NT2/D1 (cell line): Measurements from ENCODE around the gene SLC24A4.

ENCODE experiments used
- DNase-seq: peaks from one replicate; pipeline ENCODE4 v3.0.0-alpha.2; 2011; ENCODE audit warnings: low read depth, low spot score
- H3K27me3 ChIP-seq: 2 replicates; pipeline ENCODE4 v1.6.0; 2011; ENCODE audit warnings: mild to moderate bottlenecking; ENCODE audit not compliant: insufficient read length, insufficient read depth
- H3K36me3 ChIP-seq: 2 replicates; pipeline ENCODE4 v1.6.1; 2011; ENCODE audit warnings: mild to moderate bottlenecking, low read length, mixed read lengths; ENCODE audit not compliant: insufficient read depth, insufficient read length
- H3K4me1 ChIP-seq: 2 replicates; pipeline ENCODE4 v1.5.1; 2011; ENCODE audit not compliant: insufficient read depth, insufficient read length
- H3K4me3 ChIP-seq: 2 replicates; pipeline ENCODE4 v1.5.1; 2011; ENCODE audit warnings: low read depth; ENCODE audit not compliant: insufficient read length
- H3K9ac ChIP-seq: 2 replicates; pipeline ENCODE4 v1.6.0; 2011; ENCODE audit warnings: low read depth; ENCODE audit not compliant: insufficient read length
- H3K9me3 ChIP-seq: 2 replicates; pipeline ENCODE4 v1.5.1; 2011; ENCODE audit warnings: mild to moderate bottlenecking, low read length; ENCODE audit not compliant: insufficient read depth
- SUZ12 ChIP-seq: IDR thresholded peaks from 2 replicates; pipeline ENCODE4 v1.6.1; 2011; ENCODE audit not compliant: insufficient read length, insufficient read depth; ENCODE audit errors: extremely low read depth
- YY1 ChIP-seq: IDR thresholded peaks from 2 replicates; pipeline ENCODE4 v1.6.1; 2011; ENCODE audit not compliant: insufficient read length, insufficient read depth
- ZNF274 ChIP-seq: IDR thresholded peaks from 2 replicates; pipeline ENCODE4 v1.6.1; 2011; ENCODE audit warnings: mild to moderate bottlenecking, low read depth, low read length

The SLC24A4 gene

DNA sequence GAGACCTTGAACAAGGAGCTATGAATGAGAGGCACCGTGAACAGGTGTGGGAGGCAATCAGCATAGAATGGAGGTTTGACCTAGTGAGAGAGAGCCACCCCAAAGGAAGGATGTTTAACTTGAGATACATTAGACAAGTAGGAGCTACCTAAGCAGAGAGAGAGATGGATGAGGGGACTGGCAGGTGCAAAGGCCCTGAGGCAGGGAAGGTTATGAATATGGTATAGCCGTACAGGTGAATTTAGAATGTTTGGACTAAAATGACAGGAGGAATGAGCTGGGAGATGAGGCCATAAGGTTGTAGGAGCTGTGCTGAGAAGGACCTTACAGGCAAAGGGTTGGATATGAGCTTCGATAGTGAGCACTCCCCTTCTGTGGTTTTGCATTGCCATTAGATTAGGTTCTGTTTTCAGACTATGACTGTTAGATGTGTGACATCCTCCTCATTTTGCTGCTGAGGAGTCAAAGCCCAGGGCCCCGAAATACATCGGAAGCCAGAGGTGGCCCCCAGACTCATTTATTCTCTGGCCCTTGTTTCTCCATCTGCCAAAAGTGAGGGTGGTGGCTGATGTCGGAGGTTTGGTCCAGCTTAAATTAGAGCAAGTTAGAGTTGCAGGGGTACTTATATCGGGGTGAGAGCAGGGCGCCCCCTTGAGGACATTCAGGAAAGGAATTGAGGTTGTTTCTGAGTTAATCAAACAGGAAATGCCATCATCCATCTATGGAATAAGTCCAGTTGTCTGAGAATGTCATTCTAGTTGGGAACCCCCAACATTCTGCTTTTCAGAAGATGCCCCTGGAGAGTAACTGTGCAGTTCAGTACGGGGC, 29.4 kb downstream of the SLC24A4 start:
- H3K4me1 ChIP-seq, result no peaks in the 10 kb centered on the region
- no peak overlapping the region for H3K4me3 ChIP-seq
- H3K36me3 ChIP-seq, result no peaks in the 10 kb centered on the region
- H3K9me3 ChIP-seq, result no peaks in the 10 kb centered on the region
- no peak for TF ChIP-seq SUZ12
- DNase-seq, result peak; percentile 13
- H3K27me3 ChIP-seq, result no peaks in the 10 kb centered on the region
- no peak overlapping the region for H3K9ac ChIP-seq

DNA sequence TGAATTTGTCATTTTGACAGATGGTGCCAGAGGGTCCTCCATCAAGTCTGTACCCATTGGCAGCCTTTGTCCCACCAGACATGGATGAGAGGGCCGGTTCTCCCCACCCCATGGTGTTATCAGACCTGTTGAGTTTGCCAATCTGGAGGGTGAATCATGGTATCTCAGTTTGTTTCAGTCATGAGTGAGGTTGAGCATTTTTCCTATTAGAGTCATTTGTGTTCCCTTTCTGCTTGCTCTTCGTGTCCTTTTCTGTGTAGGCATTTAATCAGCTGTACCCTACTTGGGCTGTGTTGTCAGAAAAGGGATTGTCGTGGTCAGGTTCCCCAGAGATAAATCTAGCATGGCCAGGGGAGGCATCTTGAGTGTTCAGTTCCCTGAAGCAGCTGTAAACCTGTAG, 30.5 kb downstream of the SLC24A4 start:
- TF ChIP-seq SUZ12 (no peak), ZNF274 (no peak), YY1 (no peak)
- Histone ChIP-seq H3K9me3 (no peaks in the 10 kb centered on the region), H3K4me3 (no peak overlapping the region), H3K36me3 (no peaks in the 10 kb centered on the region), H3K27me3 (no peaks in the 10 kb centered on the region), H3K4me1 (no peaks in the 10 kb centered on the region), H3K9ac (no peak overlapping the region)
- no peak for DNase-seq

DNA sequence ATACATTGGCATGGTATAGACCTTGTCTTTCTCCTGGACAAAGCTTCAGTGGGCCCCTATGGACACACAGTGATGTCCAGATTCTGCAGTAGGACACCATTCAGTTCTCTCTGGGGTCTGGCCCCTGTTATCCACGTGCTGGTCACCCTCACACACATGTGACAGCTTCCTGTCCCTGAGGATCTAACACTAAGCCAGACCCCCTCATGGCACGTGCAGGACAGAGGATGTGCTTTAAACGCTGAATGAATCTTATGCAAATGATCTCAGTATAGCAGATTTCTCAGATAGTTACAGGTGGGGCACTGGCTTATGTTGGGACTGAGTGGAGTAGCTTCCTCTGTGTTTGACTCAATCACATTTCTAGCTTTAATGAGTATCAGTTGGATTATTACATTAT, 33.7 kb downstream of the SLC24A4 start:
- H3K4me3 ChIP-seq, result no peak overlapping the region
- H3K9ac ChIP-seq, result no peak overlapping the region
- H3K27me3 ChIP-seq, result no peaks in the 10 kb centered on the region
- no peak for DNase-seq
- no peaks in the 10 kb centered on the region for H3K36me3 ChIP-seq
- H3K4me1 ChIP-seq, result no peaks in the 10 kb centered on the region
- no peak for TF ChIP-seq YY1
- no peak for TF ChIP-seq ZNF274
- no peak for TF ChIP-seq SUZ12
- no peaks in the 10 kb centered on the region for H3K9me3 ChIP-seq

DNA sequence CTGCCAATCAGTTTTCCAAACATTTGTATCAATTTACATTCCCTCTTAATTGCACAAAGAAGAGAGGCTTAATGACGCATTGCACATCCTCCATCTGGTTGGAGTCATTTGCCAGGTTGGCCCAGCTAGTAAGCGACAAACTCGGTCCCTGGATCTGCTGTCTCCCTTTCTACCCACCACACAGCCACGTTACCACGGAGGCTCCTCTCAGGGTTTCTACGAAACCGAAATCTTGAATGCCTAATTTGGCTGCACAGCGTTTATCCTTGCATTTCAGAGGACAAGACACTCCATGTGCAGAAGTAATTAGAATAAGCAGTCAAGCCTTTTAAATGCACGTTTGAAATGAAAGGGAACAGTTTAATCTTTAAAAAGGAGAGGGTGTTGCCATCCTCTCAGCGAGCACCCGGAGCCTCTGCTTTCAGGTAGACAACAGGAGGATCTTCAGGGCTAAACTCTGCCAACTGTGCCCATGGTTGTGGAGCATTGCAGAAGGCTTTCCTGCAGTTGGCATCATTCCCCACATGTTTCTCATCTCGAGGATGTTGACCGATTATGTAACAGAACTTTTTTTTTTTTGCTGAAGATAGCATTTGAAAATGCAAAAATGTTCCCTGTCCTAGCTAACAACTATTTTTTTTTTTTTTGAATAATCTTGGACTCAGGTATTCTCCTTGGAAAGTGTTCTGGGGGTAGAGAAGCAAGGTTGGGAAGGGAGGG, 37.8 kb downstream of the SLC24A4 start:
- Histone ChIP-seq H3K4me1 (no peaks in the 10 kb centered on the region), H3K36me3 (no peaks in the 10 kb centered on the region), H3K9ac (no peak overlapping the region), H3K27me3 (no peaks in the 10 kb centered on the region), H3K9me3 (no peaks in the 10 kb centered on the region), H3K4me3 (no peak overlapping the region)
- no peak for DNase-seq
- no peak for TF ChIP-seq SUZ12
- TF ChIP-seq ZNF274, result no peak
- no peak for TF ChIP-seq YY1

- no peaks in the 10 kb centered on the region for H3K9me3 ChIP-seq
- H3K36me3 ChIP-seq, result no peaks in the 10 kb centered on the region
- H3K4me3 ChIP-seq, result no peak overlapping the region
- H3K27me3 ChIP-seq, result no peaks in the 10 kb centered on the region
- TF ChIP-seq SUZ12 (no peak), YY1 (no peak), ZNF274 (no peak)
- peaks cover 4% of the 10 kb centered on the region for H3K4me1 ChIP-seq
- DNase-seq, result no peak
- H3K9ac ChIP-seq, result no peak overlapping the region
Measured at GRCh38 chr14:92362781-92363235, 39.8 kb downstream of the SLC24A4 start.

GRCh38 chr14:92366237-92366636, 43.3 kb downstream of the SLC24A4 start:
- TF ChIP-seq YY1, result no peak
- no peak for TF ChIP-seq SUZ12
- TF ChIP-seq ZNF274, result no peak
- Histone ChIP-seq H3K36me3 (no peaks in the 10 kb centered on the region), H3K4me1 (peaks cover 4% of the 10 kb centered on the region), H3K27me3 (no peaks in the 10 kb centered on the region), H3K4me3 (no peak overlapping the region), H3K9ac (no peak overlapping the region), H3K9me3 (peaks cover 1% of the 10 kb centered on the region; the same call in 1 of the 2 replicates)
- no peak for DNase-seq

DNA sequence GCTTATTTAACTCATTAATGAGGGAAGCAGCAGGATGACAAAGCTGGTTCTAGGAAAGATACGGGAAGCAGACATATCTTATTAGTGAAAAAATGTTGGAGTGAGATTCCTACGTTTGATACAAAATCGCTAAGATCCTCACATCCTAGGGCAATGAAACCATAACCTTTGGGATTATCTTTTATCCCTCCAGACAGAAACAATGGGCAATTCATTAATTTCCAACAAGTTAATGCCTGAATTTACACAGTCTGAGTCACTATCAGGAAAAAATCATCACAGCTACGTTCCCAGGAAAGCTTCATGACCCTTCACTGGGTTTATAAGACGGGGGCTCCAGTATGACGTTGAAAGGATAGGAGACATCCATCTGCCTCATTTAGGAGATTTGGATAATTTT, 45.0 kb downstream of the SLC24A4 start:
- H3K4me1 ChIP-seq, result peaks cover 4% of the 10 kb centered on the region
- H3K27me3 ChIP-seq, result no peaks in the 10 kb centered on the region
- peaks cover 12% of the 10 kb centered on the region; the same call in 1 of the 2 replicates for H3K9me3 ChIP-seq
- no peak for DNase-seq
- no peak for TF ChIP-seq SUZ12
- no peak for TF ChIP-seq ZNF274
- no peak for TF ChIP-seq YY1
- H3K4me3 ChIP-seq, result no peak overlapping the region
- H3K9ac ChIP-seq, result no peak overlapping the region
- no peaks in the 10 kb centered on the region for H3K36me3 ChIP-seq
